ENCODE data around the gene LDB3.
A peak's percentile ranks its signal among the peaks of the same experiment; 100 is the strongest.

The LDB3 gene

GRCh38 chr10:86708068-86708782, 39.9 kb downstream of the LDB3 start:
- DNase-seq (ENCODE audit: low read depth) = no peak

- DNase-seq (ENCODE audit: low read depth) = no peak
These were observed 40.6 kb downstream of the LDB3 start for GRCh38 chr10:86708783-86709380.

GRCh38 chr10:86709396-86710185, 41.3 kb downstream of the LDB3 start:
- DNase-seq (ENCODE audit: low read depth) = no peak

- DNase-seq (ENCODE audit: low read depth) = peak; percentile 78
These were observed 42.7 kb downstream of the LDB3 start for GRCh38 chr10:86710987-86711512.

GRCh38 chr10:86711513-86712316, 43.4 kb downstream of the LDB3 start:
- DNase-seq (ENCODE audit: low read depth) = no peak

- no peak for DNase-seq (ENCODE audit: low read depth)
These were observed 44.0 kb downstream of the LDB3 start for GRCh38 chr10:86712317-86712707.

- DNase-seq (ENCODE audit: low read depth) = no peak
These were observed 47.0 kb downstream of the LDB3 start for GRCh38 chr10:86715156-86715795.

- no peak for DNase-seq (ENCODE audit: low read depth)
These were observed 47.5 kb downstream of the LDB3 start for GRCh38 chr10:86715836-86716235.

GRCh38 chr10:86716466-86716865, 48.2 kb downstream of the LDB3 start:
- DNase-seq (ENCODE audit: low read depth) = no peak

- DNase-seq (ENCODE audit: low read depth) = no peak
These were observed 50.2 kb downstream of the LDB3 start for GRCh38 chr10:86718556-86718955.

- DNase-seq (ENCODE audit: low read depth) = no peak
These were observed 52.9 kb downstream of the LDB3 start for GRCh38 chr10:86721232-86721631.

- DNase-seq (ENCODE audit: low read depth) = no peak
These were observed 54.7 kb downstream of the LDB3 start for GRCh38 chr10:86723009-86723408.

GRCh38 chr10:86724445-86724844, 56.1 kb downstream of the LDB3 start:
- DNase-seq (ENCODE audit: low read depth) = no peak

- no peak for DNase-seq (ENCODE audit: low read depth)
These were observed 57.8 kb downstream of the LDB3 start for GRCh38 chr10:86725980-86726676.

- no peak for DNase-seq (ENCODE audit: low read depth)
These were observed 58.3 kb downstream of the LDB3 start for GRCh38 chr10:86726677-86726999.

- no peak for DNase-seq (ENCODE audit: low read depth)
These were observed 59.2 kb downstream of the LDB3 start for GRCh38 chr10:86727470-86727869.

GRCh38 chr10:86728056-86728455, 59.7 kb downstream of the LDB3 start:
- no peak for DNase-seq (ENCODE audit: low read depth)

GRCh38 chr10:86729677-86730076, 61.4 kb downstream of the LDB3 start:
- DNase-seq (ENCODE audit: low read depth) = no peak

GRCh38 chr10:86730227-86730626, 61.9 kb downstream of the LDB3 start:
- DNase-seq (ENCODE audit: low read depth) = no peak

GRCh38 chr10:86732771-86733170, 64.5 kb downstream of the LDB3 start:
- DNase-seq (ENCODE audit: low read depth) = no peak

GRCh38 chr10:86733260-86733671, 65.0 kb downstream of the LDB3 start:
- no peak for DNase-seq (ENCODE audit: low read depth)
